Nephron progenitor cell (in vitro differentiated cells): ENCODE measurements around the gene SCNM1.
"Not testable (repeated sequence)": the region's sequence is repeated elsewhere in the genome, so short reads cannot be mapped to it uniquely, and the experiment has no call there.

Experiments used
- DNase-seq: peaks from one replicate; pipeline ENCODE4 v3.0.0; 2021
- H3K27ac Mint-ChIP-seq: 2 replicates; pipeline ENCODE4 v1.8.0; 2021; ENCODE audit warnings: mild to moderate bottlenecking, moderate library complexity, mixed read lengths
- H3K27me3 Mint-ChIP-seq: 2 replicates; pipeline ENCODE4 v1.8.0; 2021; ENCODE audit warnings: mild to moderate bottlenecking, low read depth, mixed read lengths; ENCODE audit not compliant: poor library complexity
- H3K36me3 Mint-ChIP-seq: 2 replicates; pipeline ENCODE4 v1.8.0; 2021; ENCODE audit warnings: low read depth, mixed read lengths
- H3K4me1 Mint-ChIP-seq: 2 replicates; pipeline ENCODE4 v1.8.0; 2021; ENCODE audit warnings: mixed read lengths
- H3K4me3 Mint-ChIP-seq: 2 replicates; pipeline ENCODE4 v1.8.0; 2021; ENCODE audit warnings: mild to moderate bottlenecking, moderate library complexity, mixed read lengths
- H3K9me3 Mint-ChIP-seq: 2 replicates; pipeline ENCODE4 v1.8.0; 2021; ENCODE audit warnings: mild to moderate bottlenecking, moderate library complexity, mixed read lengths
- TF ChIP-seq, protein P1 (sequence below): fragments of 200-600 bp; sonication (generic); IDR thresholded peaks from 2 replicates; pipeline ENCODE4 v1.5.0; 2021; ENCODE audit warnings: antibody characterized with exemption

SCNM1 gene

GRCh38 chr1:151184211-151184610 is 18.3 kb downstream of the SCNM1 start:
- Mint-ChIP-seq H3K9me3 (no peaks in the 10 kb centered on the region), H3K4me1 (peaks cover 17% of the 10 kb centered on the region), H3K36me3 (peaks cover 63% of the 10 kb centered on the region), H3K4me3 (no peak overlapping the region), H3K27me3 (no peaks in the 10 kb centered on the region), H3K27ac (no peak overlapping the region)
- TF ChIP-seq, protein P1, sequence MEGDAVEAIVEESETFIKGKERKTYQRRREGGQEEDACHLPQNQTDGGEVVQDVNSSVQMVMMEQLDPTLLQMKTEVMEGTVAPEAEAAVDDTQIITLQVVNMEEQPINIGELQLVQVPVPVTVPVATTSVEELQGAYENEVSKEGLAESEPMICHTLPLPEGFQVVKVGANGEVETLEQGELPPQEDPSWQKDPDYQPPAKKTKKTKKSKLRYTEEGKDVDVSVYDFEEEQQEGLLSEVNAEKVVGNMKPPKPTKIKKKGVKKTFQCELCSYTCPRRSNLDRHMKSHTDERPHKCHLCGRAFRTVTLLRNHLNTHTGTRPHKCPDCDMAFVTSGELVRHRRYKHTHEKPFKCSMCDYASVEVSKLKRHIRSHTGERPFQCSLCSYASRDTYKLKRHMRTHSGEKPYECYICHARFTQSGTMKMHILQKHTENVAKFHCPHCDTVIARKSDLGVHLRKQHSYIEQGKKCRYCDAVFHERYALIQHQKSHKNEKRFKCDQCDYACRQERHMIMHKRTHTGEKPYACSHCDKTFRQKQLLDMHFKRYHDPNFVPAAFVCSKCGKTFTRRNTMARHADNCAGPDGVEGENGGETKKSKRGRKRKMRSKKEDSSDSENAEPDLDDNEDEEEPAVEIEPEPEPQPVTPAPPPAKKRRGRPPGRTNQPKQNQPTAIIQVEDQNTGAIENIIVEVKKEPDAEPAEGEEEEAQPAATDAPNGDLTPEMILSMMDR, result no peak
- DNase-seq, result no peak

- peaks cover 22% of the 10 kb centered on the region for H3K4me1 Mint-ChIP-seq
- peaks cover 38% of the 10 kb centered on the region for H3K36me3 Mint-ChIP-seq
- H3K4me3 Mint-ChIP-seq, result no peak overlapping the region
- H3K27ac Mint-ChIP-seq, result no peak overlapping the region
- TF ChIP-seq, protein P1, result no peak
- DNase-seq, result no peak
- H3K9me3 Mint-ChIP-seq, result no peaks in the 10 kb centered on the region
- no peaks in the 10 kb centered on the region for H3K27me3 Mint-ChIP-seq
Measured at GRCh38 chr1:151187205-151187604, 21.3 kb downstream of the SCNM1 start.

DNA sequence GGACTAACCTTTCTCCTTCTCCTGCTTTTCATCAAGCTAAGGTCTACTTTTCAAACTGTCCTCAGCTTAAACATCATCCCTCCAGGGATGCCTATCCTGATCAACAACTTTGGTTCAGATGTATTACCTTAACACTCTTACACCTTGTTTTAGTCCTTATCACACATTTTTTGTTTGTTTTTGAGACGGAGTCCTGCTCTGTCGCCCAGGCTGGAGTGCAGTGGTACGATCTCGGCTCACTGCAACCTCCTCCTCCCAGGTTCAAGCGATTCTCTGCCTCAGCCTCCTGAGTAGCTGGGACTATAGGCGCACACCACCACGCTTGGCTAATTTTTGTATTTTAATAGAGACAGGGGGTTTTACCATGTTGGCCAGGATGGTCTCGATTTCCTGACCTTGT is 22.7 kb downstream of the SCNM1 start:
- H3K4me1 Mint-ChIP-seq, result peaks cover 22% of the 10 kb centered on the region
- peaks cover 25% of the 10 kb centered on the region for H3K36me3 Mint-ChIP-seq
- H3K4me3 Mint-ChIP-seq, result peak overlapping the region; percentile 96
- peak overlapping the region; percentile 75 for H3K27ac Mint-ChIP-seq
- not testable (repeated sequence) for H3K9me3 Mint-ChIP-seq, DNase-seq
- H3K27me3 Mint-ChIP-seq, result peaks cover 13% of the 10 kb centered on the region

- TF ChIP-seq, protein P1, result no peak
- peak within 1 kb of the TSS; percentile 96 for H3K4me3 Mint-ChIP-seq
- DNase-seq, result peak; percentile 84
- H3K4me1 Mint-ChIP-seq, result peaks cover 22% of the 10 kb centered on the region
- H3K27ac Mint-ChIP-seq, result peak within 1 kb of the TSS; percentile 98
- peaks cover 24% of the 10 kb centered on the region for H3K27me3 Mint-ChIP-seq
- peaks cover 13% of the 10 kb centered on the region for H3K36me3 Mint-ChIP-seq
- no peaks in the 10 kb centered on the region for H3K9me3 Mint-ChIP-seq
Measured at GRCh38 chr1:151189637-151190445, 23.9 kb downstream of the SCNM1 start, which contains the start of gene VPS72. VPS72 (minus strand) TSS chr1:151190197; CDS start chr1:151190121, 76 bp downstream.

- Mint-ChIP-seq H3K4me3 (no peak overlapping the region), H3K9me3 (no peaks in the 10 kb centered on the region), H3K36me3 (no peaks in the 10 kb centered on the region), H3K27ac (no peak overlapping the region), H3K27me3 (peaks cover 24% of the 10 kb centered on the region), H3K4me1 (peaks cover 27% of the 10 kb centered on the region)
- DNase-seq, result no peak
- TF ChIP-seq, protein P1, result no peak
Measured at GRCh38 chr1:151192047-151192446, 26.1 kb downstream of the SCNM1 start.

- Mint-ChIP-seq H3K36me3 (no peaks in the 10 kb centered on the region), H3K4me1 (peaks cover 28% of the 10 kb centered on the region), H3K27ac (no peak overlapping the region), H3K9me3 (no peaks in the 10 kb centered on the region), H3K27me3 (peaks cover 24% of the 10 kb centered on the region), H3K4me3 (no peak overlapping the region)
- TF ChIP-seq, protein P1, result no peak
- no peak for DNase-seq
Measured at GRCh38 chr1:151193304-151193703, 27.4 kb downstream of the SCNM1 start.
